K562 treated with DMSO at 1 percent for 24 hours (cell line): ENCODE results near the gene FCHSD2. TPM values are rescaled to one million over a fixed set of nuclear protein-coding genes. Genes with fewer than 3 reads are reported as not detected.

Experiments
- total RNA-seq: library from RNA; unstranded; fragments of 300-600 nt; gene quantifications from 2 replicates; pipeline ENCODE4 v1.2.3, GENCODE V29; 2022; ENCODE audit warnings: low read depth; ENCODE audit not compliant: insufficient read depth

Gene FCHSD2
- 11.2 and 12.7 TPM in 2 replicates for total RNA-seq

GRCh38 chr11:73142128-73142377 lies at the start of gene FCHSD2:
TSS of gene FCHSD2 (minus strand) at chr11:73142318. CDS start at chr11:73141877, 441 bp downstream.

GRCh38 chr11:72814286-72815109 lies 327.6 kb downstream of the FCHSD2 start, which contains the start of gene ATG16L2:
TSS of gene ATG16L2 (plus strand) at chr11:72814411. CDS start at chr11:72814446, 35 bp downstream.

GRCh38 chr11:72793425-72794367 lies 348.4 kb downstream of the FCHSD2 start, which contains the start of gene STARD10:
TSS of gene STARD10 (minus strand) at chr11:72794047. CDS start at chr11:72781181, 12,866 bp downstream.

Other genes with a start within 250 kb of the FCHSD2 start
- gene P2RY2, start 76.0 kb upstream of the FCHSD2 start, total RNA-seq, result not detected in 2 replicates
- gene P2RY6, start 130.0 kb upstream of the FCHSD2 start, total RNA-seq, result not detected in 2 replicates
- gene ARHGEF17, start 166.0 kb upstream of the FCHSD2 start, total RNA-seq, result 0.14 and 0.39 TPM in 2 replicates
- 28.2 and 28.4 TPM in 2 replicates for gene RELT, start 234.1 kb upstream of the FCHSD2 start, total RNA-seq